ENCODE results near the gene CCPG1. TPM values are rescaled to one million over a fixed set of nuclear protein-coding genes. Genes with fewer than 3 reads are reported as not detected.

The CCPG1 gene
- total and polyA plus RNA-seq, 2 of the 13 experiments (the other 11 are each of a cell fraction or from before 2014, with no cell fraction given) = 16.1 to 19.5 TPM

GRCh38 chr15:55408012-55408928 is at the start of gene CCPG1, which contains the start of gene PIERCE2 (continued):
- TF ChIP-seq ZNF253 (CRISPR knock-in tag; IDR thresholded peaks at IDR 0.05; ENCODE audit: borderline replicate concordance) (peak; percentile 73; the same call in 1 of the 2 replicates), ZNF224 (CRISPR knock-in tag; IDR thresholded peaks at IDR 0.05) (0 out of 2 replicates have a peak, but pooled peaks have one; percentile 40), TFDP2 (CRISPR knock-in tag; IDR thresholded peaks at IDR 0.05) (peak; percentile 76), BRD4 (CRISPR knock-in tag; IDR thresholded peaks at IDR 0.05) (no peak), CHCHD3 (CRISPR knock-in tag; IDR thresholded peaks at IDR 0.05) (no peak), ZBTB21 (CRISPR knock-in tag; IDR thresholded peaks at IDR 0.05) (peak; percentile 4; the same call in 1 of the 2 replicates), MEIS2 (CRISPR knock-in tag; IDR thresholded peaks at IDR 0.05) (no peak; the same call in 1 of the 2 replicates), RFXAP (CRISPR knock-in tag; IDR thresholded peaks at IDR 0.05; ENCODE audit: borderline replicate concordance) (peak; percentile 52; the same call in 1 of the 2 replicates), ZFP36 (IDR thresholded peaks at IDR 0.05; ENCODE audit: borderline replicate concordance, low read depth, low read length, partially characterized antibody) (no peak), AKNA (CRISPR knock-in tag; IDR thresholded peaks at IDR 0.05; ENCODE audit: borderline replicate concordance) (no peak), DR1 (CRISPR knock-in tag; IDR thresholded peaks at IDR 0.05) (peak; percentile 72), ARID2 (CRISPR knock-in tag; IDR thresholded peaks at IDR 0.05; ENCODE audit: borderline replicate concordance) (no peak), ZNF557 (CRISPR knock-in tag; IDR thresholded peaks at IDR 0.05) (no peak), POLR2AphosphoS5 (IDR thresholded peaks at IDR 0.05; ENCODE audit: low read depth, low read length) (peak; percentile 37; the same call in 1 of the 2 replicates), NONO (IDR thresholded peaks at IDR 0.05) (no peak), NONO (CRISPR knock-in tag; conservative IDR thresholded peaks at IDR 0.05) (peak; percentile 71), ZNF776 (CRISPR knock-in tag; IDR thresholded peaks at IDR 0.05) (peak; percentile 40; the same call in 1 of the 2 replicates), ESRRA (CRISPR knock-in tag; IDR thresholded peaks at IDR 0.05; ENCODE audit: low read depth) (peak; percentile 54; the same call in 1 of the 2 replicates), ZNF30 (CRISPR knock-in tag; IDR thresholded peaks at IDR 0.05) (no peak), RFX1 (IDR thresholded peaks at IDR 0.05) (peak; percentile 92), NR2C2 (CRISPR knock-in tag; IDR thresholded peaks at IDR 0.05; ENCODE audit: borderline replicate concordance) (peak; percentile 48; the same call in 1 of the 2 replicates), ZBTB26 (CRISPR knock-in tag; IDR thresholded peaks at IDR 0.05; ENCODE audit: borderline replicate concordance) (no peak), TCF7L2 (IDR thresholded peaks at IDR 0.05; ENCODE audit: low read depth, low read length) (no peak)

Data from HepG2 (cell line).